SU-DHL-6 (cell line): ENCODE data around the gene VSX2.

Source experiments
- CTCF ChIP-seq: fragments of 200-600 bp; sonication (generic); IDR thresholded peaks from one replicate; pipeline ENCODE4 v1.5.1; 2017; ENCODE audit warnings: antibody characterized with exemption, mild to moderate bottlenecking, low read length, moderate library complexity; ENCODE audit not compliant: insufficient read depth, poor library complexity, severe bottlenecking
- EZH2phosphoT487 ChIP-seq: fragments of 200-600 bp; sonication (generic), shearing (Covaris generic); conservative IDR thresholded peaks from 2 replicates; pipeline ENCODE4 v1.6.1; 2018; ENCODE audit warnings: mild to moderate bottlenecking, antibody characterized with exemption, low read length, moderate library complexity, mixed read lengths

- TF ChIP-seq CTCF (peak; percentile 39), EZH2phosphoT487 (no peak)
Measured at GRCh38 chr14:74290415-74290814, 51.2 kb downstream of the VSX2 start.
